SU-DHL-6 (cell line): ENCODE results near the gene CRYZL1.

ENCODE experiments used
- H2AFZ ChIP-seq: fragments of 200-600 bp; sonication (generic); 2 replicates; pipeline ENCODE4 v1.6.1; 2014; ENCODE audit warnings: low read depth, mild to moderate bottlenecking, moderate library complexity, mixed read lengths, antibody characterized with exemption, low read length; ENCODE audit not compliant: severe bottlenecking
- H3F3A ChIP-seq: fragments of 200-600 bp; shearing (Covaris generic); 2 replicates; pipeline ENCODE4 v1.6.0; 2016; ENCODE audit warnings: antibody characterized with exemption, mild to moderate bottlenecking; ENCODE audit not compliant: insufficient read depth
- H3K27ac ChIP-seq: fragments of 200-600 bp; sonication (generic); 2 replicates; pipeline ENCODE4 v1.5.1; 2016; ENCODE audit warnings: low read depth, mild to moderate bottlenecking, low read length, moderate library complexity, mixed read lengths
- H3K27me3 ChIP-seq: fragments of 200-600 bp; sonication (generic), shearing (Covaris generic); 2 replicates; pipeline ENCODE4 v1.6.0; 2014; ENCODE audit warnings: mild to moderate bottlenecking, low read length
- H3K36me3 ChIP-seq: fragments of 200-600 bp; sonication (generic); 2 replicates; pipeline ENCODE4 v1.6.1; 2014; ENCODE audit warnings: mild to moderate bottlenecking, low read length, mixed read lengths
- H3K4me2 ChIP-seq: fragments of 300-600, 200-600 bp; shearing (Covaris generic), sonication (generic); 2 replicates; pipeline ENCODE4 v1.6.0; 2014; ENCODE audit warnings: low read length, low read depth, mild to moderate bottlenecking; ENCODE audit not compliant: poor library complexity, severe bottlenecking
- H3K4me3 ChIP-seq: fragments of 200-600 bp; sonication (generic); 2 replicates; pipeline ENCODE4 v1.5.1; 2014; ENCODE audit warnings: antibody characterized with exemption, low read length, mild to moderate bottlenecking, mixed read lengths; ENCODE audit not compliant: insufficient read depth, poor library complexity, severe bottlenecking
- H3K79me2 ChIP-seq: fragments of 200-600 bp; sonication (generic); 2 replicates; pipeline ENCODE4 v1.6.1; 2014; ENCODE audit warnings: mild to moderate bottlenecking, low read length, moderate library complexity; ENCODE audit not compliant: insufficient read depth
- H3K9ac ChIP-seq: fragments of 200-600 bp; sonication (generic); 2 replicates; pipeline ENCODE4 v1.7.0; 2014; ENCODE audit warnings: mild to moderate bottlenecking, low read length
- H3K9me2 ChIP-seq: fragments of 200-600 bp; sonication (generic); replicated peaks from 2 replicates; pipeline ENCODE4 v1.6.1; 2014; ENCODE audit warnings: low read length; ENCODE audit not compliant: insufficient read depth
- H3K9me3 ChIP-seq: fragments of 200-600 bp; sonication (generic); 2 replicates; pipeline ENCODE4 v1.6.1; 2014; ENCODE audit warnings: low read length, mixed read lengths; ENCODE audit not compliant: insufficient read depth
- H4K20me1 ChIP-seq: fragments of 200-600 bp; sonication (generic); 2 replicates; pipeline ENCODE4 v1.6.1; 2014; ENCODE audit warnings: low read depth, mild to moderate bottlenecking, antibody characterized with exemption, low read length, moderate library complexity, mixed read lengths
- CTCF ChIP-seq: fragments of 200-600 bp; sonication (generic); IDR thresholded peaks from one replicate; pipeline ENCODE4 v1.5.1; 2017; ENCODE audit warnings: antibody characterized with exemption, mild to moderate bottlenecking, low read length, moderate library complexity; ENCODE audit not compliant: insufficient read depth, poor library complexity, severe bottlenecking
- EZH2phosphoT487 ChIP-seq: fragments of 200-600 bp; sonication (generic), shearing (Covaris generic); conservative IDR thresholded peaks from 2 replicates; pipeline ENCODE4 v1.6.1; 2018; ENCODE audit warnings: mild to moderate bottlenecking, antibody characterized with exemption, low read length, moderate library complexity, mixed read lengths

CRYZL1 gene

DNA sequence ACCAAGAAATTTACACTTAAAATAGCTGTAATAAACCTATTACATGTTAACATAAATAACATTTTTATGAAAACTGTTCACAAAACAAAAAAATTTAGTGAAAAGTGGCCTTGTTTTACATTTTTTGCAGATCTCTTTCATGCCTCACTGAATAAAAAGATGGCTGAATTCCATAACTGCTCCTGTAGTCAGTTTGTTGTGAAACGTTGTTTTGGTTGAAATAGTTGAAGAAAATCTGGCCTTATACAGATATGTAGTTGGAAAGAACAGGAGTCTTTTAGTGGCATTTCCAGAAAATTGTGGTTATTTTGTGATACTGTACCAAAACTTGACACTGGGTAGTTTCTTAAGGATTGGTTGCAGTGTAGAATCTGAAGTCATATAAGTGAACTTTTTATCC, 18.9 kb upstream of the CRYZL1 start:
- Histone ChIP-seq H3K9me3 (peaks cover 4% of the 10 kb centered on the region; the same call in 1 of the 2 replicates), H3K4me3 (no peak overlapping the region), H3K4me2 (no peak overlapping the region), H3K9me2 (no peaks in the 10 kb centered on the region), H2AFZ (no peak overlapping the region), H3K79me2 (no peaks in the 10 kb centered on the region), H3K27me3 (no peaks in the 10 kb centered on the region), H3K9ac (no peak overlapping the region), H3K27ac (no peak overlapping the region), H4K20me1 (no peaks in the 10 kb centered on the region), H3K36me3 (no peaks in the 10 kb centered on the region), H3F3A (no peaks in the 10 kb centered on the region)
- TF ChIP-seq EZH2phosphoT487: no peak
- TF ChIP-seq CTCF: no peak

DNA sequence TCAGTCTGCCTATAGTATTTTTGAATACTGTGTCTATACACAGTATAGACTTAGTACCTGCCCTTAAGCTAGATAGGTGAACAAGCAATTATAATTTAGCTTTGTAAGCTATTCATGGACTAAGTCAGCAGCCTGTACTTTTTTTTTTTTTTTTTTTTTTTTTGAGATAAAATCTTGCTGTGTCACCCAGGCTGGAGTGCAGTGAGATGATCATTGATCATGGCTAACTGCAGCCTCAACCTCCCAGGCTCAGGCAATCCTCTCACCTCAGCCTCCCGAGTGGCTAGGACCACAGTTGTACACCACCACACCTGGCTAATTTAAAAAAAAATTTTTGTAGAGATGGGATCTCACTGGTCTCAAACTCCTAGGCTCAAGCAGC, 18.0 kb upstream of the CRYZL1 start:
- Histone ChIP-seq H3K4me3 (no peak overlapping the region), H3K9me3 (peaks cover 4% of the 10 kb centered on the region; the same call in 1 of the 2 replicates), H3K4me2 (no peak overlapping the region), H3K79me2 (no peaks in the 10 kb centered on the region), H4K20me1 (no peaks in the 10 kb centered on the region), H2AFZ (no peak overlapping the region), H3F3A (no peaks in the 10 kb centered on the region), H3K9ac (no peak overlapping the region), H3K36me3 (no peaks in the 10 kb centered on the region), H3K9me2 (no peaks in the 10 kb centered on the region), H3K27ac (no peak overlapping the region), H3K27me3 (no peaks in the 10 kb centered on the region)
- TF ChIP-seq EZH2phosphoT487 (no peak), CTCF (no peak)

DNA sequence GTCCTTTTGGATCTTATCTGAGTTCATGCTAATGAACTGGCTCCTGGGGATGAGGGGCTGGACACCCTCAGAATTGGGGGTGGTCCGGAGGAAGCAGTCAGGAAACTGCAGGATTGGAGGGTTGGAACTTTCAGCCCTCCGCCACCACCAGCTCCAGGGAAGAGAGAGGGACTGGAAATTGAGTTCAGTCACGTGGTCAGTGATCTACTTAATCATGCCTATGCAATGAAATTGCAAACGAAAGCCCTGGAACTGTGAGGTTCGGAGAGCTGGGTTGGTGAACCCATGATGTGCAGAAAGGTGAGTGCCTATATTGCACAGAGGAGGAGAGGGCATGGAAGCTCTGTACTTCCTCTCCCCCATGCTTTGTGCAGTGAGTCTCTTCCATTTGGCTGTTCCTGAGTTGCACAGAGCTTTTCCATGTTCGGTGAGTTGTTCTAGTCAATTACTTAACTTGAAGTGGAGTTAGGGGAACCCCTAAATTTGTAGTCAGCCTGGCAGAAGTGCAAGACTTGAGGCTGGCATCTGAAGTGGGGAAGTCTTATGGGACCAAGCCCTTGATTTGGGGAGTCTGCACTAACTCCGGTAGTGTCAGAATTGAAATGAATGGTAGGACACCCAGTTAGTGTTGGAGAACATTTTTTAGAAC, 17.5 kb upstream of the CRYZL1 start:
- TF ChIP-seq CTCF: no peak
- TF ChIP-seq EZH2phosphoT487: no peak
- H2AFZ ChIP-seq: no peak overlapping the region
- no peaks in the 10 kb centered on the region for H3F3A ChIP-seq
- H3K9me3 ChIP-seq: peaks cover 4% of the 10 kb centered on the region; the same call in 1 of the 2 replicates
- H3K4me2 ChIP-seq: no peak overlapping the region
- no peaks in the 10 kb centered on the region for H3K27me3 ChIP-seq
- no peaks in the 10 kb centered on the region for H4K20me1 ChIP-seq
- no peak overlapping the region for H3K27ac ChIP-seq
- no peaks in the 10 kb centered on the region for H3K9me2 ChIP-seq
- no peak overlapping the region for H3K9ac ChIP-seq
- H3K36me3 ChIP-seq: no peaks in the 10 kb centered on the region
- no peaks in the 10 kb centered on the region for H3K79me2 ChIP-seq
- H3K4me3 ChIP-seq: no peak overlapping the region
